ENCODE results near the gene DENND5A.

DNA sequence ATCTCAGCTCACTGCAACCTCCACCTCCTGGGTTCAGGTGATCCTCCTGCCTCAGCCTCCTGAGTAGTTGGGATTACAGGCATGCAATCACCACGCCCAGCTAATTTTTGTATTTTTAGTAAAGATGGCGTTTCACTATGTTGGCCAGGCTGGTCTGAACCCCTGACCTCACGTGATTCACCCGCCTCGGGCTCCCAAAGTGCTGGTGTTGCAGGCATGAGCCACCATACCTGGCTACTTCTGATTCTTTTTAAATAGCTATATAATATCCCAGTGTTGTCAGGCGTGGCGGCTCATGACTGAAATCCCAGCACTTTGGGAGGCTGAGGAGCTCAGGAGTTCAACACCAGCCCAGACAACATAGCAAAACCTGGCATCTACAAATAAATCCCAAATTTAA, 28.5 kb upstream of the DENND5A start:
- TF ChIP-seq POLR2AphosphoS5 (IDR thresholded peaks at IDR 0.05; ENCODE audit: borderline replicate concordance, low read depth, low read length) (no peak), EZH2 (IDR thresholded peaks at IDR 0.05) (no peak), FOXP2 (optimal IDR thresholded peaks at IDR 0.05; ENCODE audit: control extremely low read depth, extremely low read length, insufficient read depth) (no peak)

Measured in SK-N-MC (cell line).